SU-DHL-6 (cell line): ENCODE results near the gene SMIM7.

Experiments
- H2AFZ ChIP-seq: fragments of 200-600 bp; sonication (generic); 2 replicates; pipeline ENCODE4 v1.6.1; 2014; ENCODE audit warnings: low read depth, mild to moderate bottlenecking, moderate library complexity, mixed read lengths, antibody characterized with exemption, low read length; ENCODE audit not compliant: severe bottlenecking
- H3F3A ChIP-seq: fragments of 200-600 bp; shearing (Covaris generic); 2 replicates; pipeline ENCODE4 v1.6.0; 2016; ENCODE audit warnings: antibody characterized with exemption, mild to moderate bottlenecking; ENCODE audit not compliant: insufficient read depth
- H3K27ac ChIP-seq: fragments of 200-600 bp; sonication (generic); 2 replicates; pipeline ENCODE4 v1.5.1; 2016; ENCODE audit warnings: low read depth, mild to moderate bottlenecking, low read length, moderate library complexity, mixed read lengths
- H3K27me3 ChIP-seq: fragments of 200-600 bp; sonication (generic), shearing (Covaris generic); 2 replicates; pipeline ENCODE4 v1.6.0; 2014; ENCODE audit warnings: mild to moderate bottlenecking, low read length
- H3K36me3 ChIP-seq: fragments of 200-600 bp; sonication (generic); 2 replicates; pipeline ENCODE4 v1.6.1; 2014; ENCODE audit warnings: mild to moderate bottlenecking, low read length, mixed read lengths
- H3K4me2 ChIP-seq: fragments of 300-600, 200-600 bp; shearing (Covaris generic), sonication (generic); 2 replicates; pipeline ENCODE4 v1.6.0; 2014; ENCODE audit warnings: low read length, low read depth, mild to moderate bottlenecking; ENCODE audit not compliant: poor library complexity, severe bottlenecking
- H3K4me3 ChIP-seq: fragments of 200-600 bp; sonication (generic); 2 replicates; pipeline ENCODE4 v1.5.1; 2014; ENCODE audit warnings: antibody characterized with exemption, low read length, mild to moderate bottlenecking, mixed read lengths; ENCODE audit not compliant: insufficient read depth, poor library complexity, severe bottlenecking
- H3K79me2 ChIP-seq: fragments of 200-600 bp; sonication (generic); 2 replicates; pipeline ENCODE4 v1.6.1; 2014; ENCODE audit warnings: mild to moderate bottlenecking, low read length, moderate library complexity; ENCODE audit not compliant: insufficient read depth
- H3K9ac ChIP-seq: fragments of 200-600 bp; sonication (generic); 2 replicates; pipeline ENCODE4 v1.7.0; 2014; ENCODE audit warnings: mild to moderate bottlenecking, low read length
- H3K9me2 ChIP-seq: fragments of 200-600 bp; sonication (generic); replicated peaks from 2 replicates; pipeline ENCODE4 v1.6.1; 2014; ENCODE audit warnings: low read length; ENCODE audit not compliant: insufficient read depth
- H3K9me3 ChIP-seq: fragments of 200-600 bp; sonication (generic); 2 replicates; pipeline ENCODE4 v1.6.1; 2014; ENCODE audit warnings: low read length, mixed read lengths; ENCODE audit not compliant: insufficient read depth
- H4K20me1 ChIP-seq: fragments of 200-600 bp; sonication (generic); 2 replicates; pipeline ENCODE4 v1.6.1; 2014; ENCODE audit warnings: low read depth, mild to moderate bottlenecking, antibody characterized with exemption, low read length, moderate library complexity, mixed read lengths
- EZH2phosphoT487 ChIP-seq: fragments of 200-600 bp; sonication (generic), shearing (Covaris generic); conservative IDR thresholded peaks from 2 replicates; pipeline ENCODE4 v1.6.1; 2018; ENCODE audit warnings: mild to moderate bottlenecking, antibody characterized with exemption, low read length, moderate library complexity, mixed read lengths
- TF ChIP-seq, protein P1 (sequence below): fragments of 200-600 bp; sonication (generic); IDR thresholded peaks from one replicate; pipeline ENCODE4 v1.5.1; 2017; ENCODE audit warnings: antibody characterized with exemption, mild to moderate bottlenecking, low read length, moderate library complexity; ENCODE audit not compliant: insufficient read depth, poor library complexity, severe bottlenecking

The SMIM7 gene

DNA sequence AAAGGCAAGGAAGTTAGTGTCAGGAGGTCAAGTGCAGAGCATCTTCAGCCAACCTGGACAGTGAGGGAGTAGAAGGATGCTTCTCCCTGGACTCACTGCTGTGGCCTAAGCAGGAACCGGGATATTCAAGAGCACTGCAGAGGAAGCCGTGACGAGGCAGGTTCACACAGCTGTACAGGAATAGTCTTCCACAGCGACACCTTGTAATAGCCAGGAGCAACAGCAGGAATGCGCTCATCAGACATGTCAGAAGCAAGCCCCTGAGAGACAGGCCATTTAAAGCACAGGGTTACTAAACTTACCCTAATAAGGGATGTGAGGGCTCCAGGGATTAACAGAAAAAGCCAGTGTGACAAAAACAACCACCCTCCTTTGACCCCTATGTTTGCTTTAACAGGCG is 28.5 kb downstream of the SMIM7 start:
- no peaks in the 10 kb centered on the region for H3K27me3 ChIP-seq
- peaks cover 26% of the 10 kb centered on the region for H3K79me2 ChIP-seq
- H3K9me3 ChIP-seq, result no peaks in the 10 kb centered on the region
- H3K4me3 ChIP-seq, result no peak overlapping the region
- H3F3A ChIP-seq, result peaks cover 24% of the 10 kb centered on the region
- no peak overlapping the region for H3K4me2 ChIP-seq
- H3K36me3 ChIP-seq, result no peaks in the 10 kb centered on the region
- no peak overlapping the region for H3K27ac ChIP-seq
- H2AFZ ChIP-seq, result no peak overlapping the region
- no peaks in the 10 kb centered on the region for H3K9me2 ChIP-seq
- no peak for TF ChIP-seq EZH2phosphoT487
- TF ChIP-seq, protein P1, sequence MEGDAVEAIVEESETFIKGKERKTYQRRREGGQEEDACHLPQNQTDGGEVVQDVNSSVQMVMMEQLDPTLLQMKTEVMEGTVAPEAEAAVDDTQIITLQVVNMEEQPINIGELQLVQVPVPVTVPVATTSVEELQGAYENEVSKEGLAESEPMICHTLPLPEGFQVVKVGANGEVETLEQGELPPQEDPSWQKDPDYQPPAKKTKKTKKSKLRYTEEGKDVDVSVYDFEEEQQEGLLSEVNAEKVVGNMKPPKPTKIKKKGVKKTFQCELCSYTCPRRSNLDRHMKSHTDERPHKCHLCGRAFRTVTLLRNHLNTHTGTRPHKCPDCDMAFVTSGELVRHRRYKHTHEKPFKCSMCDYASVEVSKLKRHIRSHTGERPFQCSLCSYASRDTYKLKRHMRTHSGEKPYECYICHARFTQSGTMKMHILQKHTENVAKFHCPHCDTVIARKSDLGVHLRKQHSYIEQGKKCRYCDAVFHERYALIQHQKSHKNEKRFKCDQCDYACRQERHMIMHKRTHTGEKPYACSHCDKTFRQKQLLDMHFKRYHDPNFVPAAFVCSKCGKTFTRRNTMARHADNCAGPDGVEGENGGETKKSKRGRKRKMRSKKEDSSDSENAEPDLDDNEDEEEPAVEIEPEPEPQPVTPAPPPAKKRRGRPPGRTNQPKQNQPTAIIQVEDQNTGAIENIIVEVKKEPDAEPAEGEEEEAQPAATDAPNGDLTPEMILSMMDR, result no peak
- peaks cover 1% of the 10 kb centered on the region; the same call in 1 of the 2 replicates for H4K20me1 ChIP-seq
- no peak overlapping the region for H3K9ac ChIP-seq

GRCh38 chr19:16628984-16629691 is 30.8 kb downstream of the SMIM7 start:
- peak overlapping the region; percentile 95 for H3K27ac ChIP-seq

DNA sequence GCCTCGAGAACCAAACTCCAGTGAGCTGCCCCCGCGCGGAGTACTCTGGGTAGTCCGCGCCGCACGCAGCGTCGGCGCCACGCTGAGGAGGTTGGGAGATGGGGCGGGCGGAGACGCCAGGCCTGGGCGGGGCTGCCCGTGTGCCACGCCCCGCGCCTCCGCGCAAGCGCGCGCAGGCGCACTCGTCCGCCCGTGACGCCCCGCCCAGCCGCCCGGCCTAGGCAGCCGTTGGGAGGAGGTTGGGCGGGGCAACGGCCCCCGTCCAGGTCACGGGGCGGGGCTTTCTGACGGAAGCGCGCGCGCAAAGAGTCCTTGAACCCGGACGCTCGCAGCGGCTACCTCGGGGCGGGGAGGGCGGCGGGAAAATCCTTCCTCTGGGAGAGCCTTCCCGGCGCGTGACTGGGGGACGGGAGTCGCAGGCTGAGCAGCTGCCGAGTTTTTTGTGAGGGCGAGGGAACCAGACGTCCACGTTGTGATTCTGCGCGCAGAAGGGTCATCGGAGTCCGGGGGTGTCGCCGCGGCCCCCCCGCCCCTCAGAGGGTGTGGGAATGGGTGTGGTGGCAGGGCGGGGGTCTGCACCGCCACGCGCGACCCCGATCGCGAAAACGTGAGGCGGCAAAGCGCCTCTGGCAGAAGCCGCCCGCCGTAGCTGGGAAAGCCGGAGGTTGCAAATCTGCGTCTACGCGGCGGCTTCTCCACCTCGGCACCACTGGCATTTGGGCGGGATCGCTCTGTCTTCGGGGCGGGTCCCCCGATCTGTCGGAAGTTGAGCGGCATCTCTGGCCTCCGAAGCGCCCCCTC is 31.6 kb downstream of the SMIM7 start, which contains the start of gene MED26:
MED26 (minus strand) TSS at position 22 of the 801 bp plus-strand sequence. CDS start 261 bp downstream, outside the sequence.
- no peaks in the 10 kb centered on the region for H3K27me3 ChIP-seq
- peak within 1 kb of the TSS; percentile 33 for H2AFZ ChIP-seq
- peaks cover 45% of the 10 kb centered on the region for H3K79me2 ChIP-seq
- H3K4me2 ChIP-seq, result peak within 1 kb of the TSS; percentile 87
- H3K9ac ChIP-seq, result peak within 1 kb of the TSS; percentile 92
- TF ChIP-seq EZH2phosphoT487, result no peak
- TF ChIP-seq, protein P1, result no peak
- H4K20me1 ChIP-seq, result peaks cover 7% of the 10 kb centered on the region; the same call in 1 of the 2 replicates
- H3K9me3 ChIP-seq, result no peaks in the 10 kb centered on the region
- peaks cover 28% of the 10 kb centered on the region for H3F3A ChIP-seq
- no peaks in the 10 kb centered on the region for H3K36me3 ChIP-seq
- peak within 1 kb of the TSS; percentile 91 for H3K4me3 ChIP-seq
- H3K9me2 ChIP-seq, result no peaks in the 10 kb centered on the region
- peak within 1 kb of the TSS; percentile 95 for H3K27ac ChIP-seq

More at GRCh38 chr19:16628984-16629691, 30.8 kb downstream of the SMIM7 start:
- H3K9ac ChIP-seq, result peak overlapping the region; percentile 92
- no peaks in the 10 kb centered on the region for H3K9me3 ChIP-seq
- peaks cover 7% of the 10 kb centered on the region; the same call in 1 of the 2 replicates for H4K20me1 ChIP-seq
- H3K79me2 ChIP-seq, result peaks cover 42% of the 10 kb centered on the region
- H3K4me3 ChIP-seq, result peak overlapping the region; percentile 83
- H3K9me2 ChIP-seq, result no peaks in the 10 kb centered on the region
- H3F3A ChIP-seq, result peaks cover 24% of the 10 kb centered on the region
- no peaks in the 10 kb centered on the region for H3K27me3 ChIP-seq
- peak overlapping the region; percentile 33 for H2AFZ ChIP-seq
- H3K36me3 ChIP-seq, result no peaks in the 10 kb centered on the region
- H3K4me2 ChIP-seq, result peak overlapping the region; percentile 80
- TF ChIP-seq EZH2phosphoT487, result no peak
- TF ChIP-seq, protein P1, result no peak
